Spleen (tissue), 11 donors: ENCODE results near the gene SPEM1. TPM values are rescaled to one million over a fixed set of nuclear protein-coding genes. Genes with fewer than 3 reads are reported as not detected.

Experiments
- DNase-seq: peaks from one replicate; pipeline ENCODE4 v3.0.0-alpha.2; 2020
- H3K27ac ChIP-seq, 8 donors: fragments of 200-600 bp; sonication (generic) in 7 of 8; 1 replicate in 4 of 8; 2 replicates in 4 of 8; pipeline versions ENCODE4 v1.5.0 to v1.8.0; 2016 to 2021; ENCODE audit warnings: inconsistent platforms in 4 of 8, mild to moderate bottlenecking in 4 of 8, moderate library complexity in 1 of 8
- H3K27me3 ChIP-seq, 7 donors: fragments of 200-600 bp; sonication (generic) in 6 of 7; replicated peaks in 1 of 7; 1 replicate in 4 of 7; 2 replicates in 3 of 7; pipeline versions ENCODE4 v1.5.0 to v1.8.0; 2016 to 2021; ENCODE audit warnings: inconsistent platforms in 3 of 7, mild to moderate bottlenecking in 1 of 7
- H3K36me3 ChIP-seq, 6 donors: fragments of 200-600 bp; sonication (generic) in 5 of 6; 1 replicate in 4 of 6; 2 replicates in 2 of 6; pipeline versions ENCODE4 v1.5.0 to v1.8.0; 2016 to 2021; ENCODE audit warnings: inconsistent platforms in 2 of 6
- H3K4me1 ChIP-seq, 6 donors: fragments of 200-600 bp; sonication (generic) in 5 of 6; 1 replicate in 3 of 6; 2 replicates in 3 of 6; pipeline versions ENCODE4 v1.5.0 to v1.8.0; 2016 to 2021; ENCODE audit warnings: inconsistent platforms in 3 of 6
- H3K4me3 ChIP-seq, 8 donors: fragments of 200-600 bp; sonication (generic) in 7 of 8; 1 replicate in 4 of 8; 2 replicates in 4 of 8; pipeline versions ENCODE4 v1.5.0 to v1.8.0; 2016 to 2021; ENCODE audit warnings: inconsistent platforms in 4 of 8, mild to moderate bottlenecking in 4 of 8, moderate library complexity in 2 of 8
- H3K9me3 ChIP-seq, 8 donors: fragments of 200-600 bp; sonication (generic) in 7 of 8; 1 replicate in 4 of 8; 2 replicates in 4 of 8; pipeline versions ENCODE4 v1.5.0 to v1.8.0; 2016 to 2021; ENCODE audit warnings: inconsistent platforms in 4 of 8
- POLR2A ChIP-seq, 3 donors: fragments of 450-650 bp; IDR thresholded peaks; one replicate each; pipeline ENCODE4 v1.5.1; 2017; ENCODE audit warnings: antibody characterized with exemption in 3 of 3, mild to moderate bottlenecking in 1 of 3
- POLR2AphosphoS5 ChIP-seq, 3 donors: sonication (generic); formaldehyde crosslinking; IDR thresholded peaks; one replicate each; pipeline ENCODE4 v1.5.1; 2017; ENCODE audit warnings: antibody characterized with exemption in 3 of 3
- WGBS, 5 donors: extraction: QIAGEN DNeasy Blood & Tissue Kit in 3 of 5; methylation state at CpG; one replicate each; pipeline versions ENCODE4 v1.1.5 to v1.1.7; 2013 to 2018; 5-methylcytosine and 5-hydroxymethylcytosine counted together
- intact Hi-C: fragments of 100-400 bp; cut with DNase I; formaldehyde crosslinking; loops from one replicate; pipeline ENCODE4 v1.15.0; 2023; ENCODE audit warnings: low total_unique reads
- polyA plus RNA-seq, 3 donors: library from polyadenylated mRNA; stranded (reverse); fragments of 200-250 nt; gene quantifications; one replicate each; pipeline ENCODE4 v1.2.1, GENCODE V29; 2013
- total RNA-seq, 7 donors: library from RNA; depleted of rRNA in 3 of 7; stranded (reverse); fragments of >200 nt in 3 of 7; fragmentation: NEBNext Ultra II Directional in 4 of 7; extraction: Animal tissue kit (Norgen Biotek cat#: 25700) in 4 of 7; gene quantifications; one replicate each; pipeline versions ENCODE4 v1.1.0 to v1.2.1, GENCODE V29; 2016 to 2021
- TF ChIP-seq, protein P1 (sequence below), 11 experiments: fragments of 200-600 bp in 7 of 11; fragments of 450-650 bp in 4 of 11; sonication (generic) in 4 of 11; IDR thresholded peaks in 8 of 11; conservative IDR thresholded peaks in 3 of 11; 1 replicate in 7 of 11; 2 replicates in 4 of 11; pipeline versions ENCODE4 v1.4.0 to v1.8.0; 2016 to 2021; ENCODE audit warnings: antibody characterized with exemption in 11 of 11, inconsistent platforms in 4 of 11, mild to moderate bottlenecking in 1 of 11
- donor health status: healthy with polysubstance abuse.
- donor health status: DM: no; HTN: no; CAD: no; lungs with moderate emphysema.
- donor health status: DM: no; HTN: no; CAD: no.
- donor health status: Bipolar disorder and iron deficiency.
- donor health status: healthy.
- donor health status: DM: no; HTN: no; CAD: no.
- donor health status: DM: yes; HTN: yes; CAD: no.

Gene SPEM1
- total and polyA plus RNA-seq, 10 donors, result not detected

DNA sequence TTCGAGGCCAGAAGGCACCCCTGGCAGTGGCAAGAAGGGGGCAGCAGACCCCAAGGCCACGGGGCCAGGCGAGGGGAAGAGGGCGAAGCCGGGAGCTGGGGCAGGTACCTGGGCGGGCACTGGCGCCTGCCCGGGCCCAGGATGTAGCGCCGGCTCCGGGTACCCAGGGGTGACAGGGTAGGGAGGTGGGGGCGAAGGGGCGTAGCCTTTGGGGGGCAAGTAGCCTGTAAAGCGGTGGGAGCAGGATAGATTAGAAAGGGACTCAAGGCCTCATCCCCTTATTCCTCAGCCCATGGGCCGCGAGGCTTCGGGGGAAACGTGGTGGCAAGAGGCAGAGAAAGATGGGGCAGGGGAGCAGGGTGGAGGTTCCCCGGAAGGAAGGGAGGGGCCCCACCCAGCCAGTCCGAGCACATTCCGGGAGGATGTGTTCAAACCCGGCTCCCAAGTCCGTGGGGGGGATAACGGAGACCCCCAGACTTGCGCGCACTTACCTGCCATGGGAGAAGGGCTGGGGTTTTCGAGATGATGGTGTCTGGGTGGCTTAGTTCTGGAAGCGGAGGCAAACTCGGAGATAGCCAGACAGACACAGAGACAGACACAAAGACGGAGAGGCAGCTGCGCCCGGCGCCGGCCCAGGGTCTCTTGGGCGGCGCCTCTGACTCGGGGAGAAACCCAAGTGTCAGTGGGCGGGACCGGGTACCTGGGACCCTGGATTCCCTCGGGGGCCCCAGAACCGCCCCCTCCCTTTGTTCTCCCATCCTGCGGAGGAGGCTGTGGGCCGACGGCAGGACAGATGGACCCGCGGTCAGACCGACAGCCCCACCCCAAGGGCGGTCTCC is 26.3 kb upstream of the SPEM1 start:
- Histone ChIP-seq H3K9me3 (no peaks in the 10 kb centered on the region), H3K4me1 (peaks cover 7 to 60% (median 42%) of the 10 kb centered on the region in 6 donors), H3K27ac (peak overlapping the region; percentile 66 to 98 (median 94)), H3K36me3 (peaks cover 0 to 44% (median 22%) of the 10 kb centered on the region in 6 donors), H3K4me3 (peak overlapping the region; percentile 77 to 94 (median 81)), H3K27me3 (no peaks in the 10 kb centered on the region)
- DNase-seq, result peak; percentile 84
- no peak for TF ChIP-seq POLR2A (IDR thresholded peaks at IDR 0.05)
- TF ChIP-seq POLR2AphosphoS5 (IDR thresholded peaks at IDR 0.05), result no peak
- TF ChIP-seq, protein P1, sequence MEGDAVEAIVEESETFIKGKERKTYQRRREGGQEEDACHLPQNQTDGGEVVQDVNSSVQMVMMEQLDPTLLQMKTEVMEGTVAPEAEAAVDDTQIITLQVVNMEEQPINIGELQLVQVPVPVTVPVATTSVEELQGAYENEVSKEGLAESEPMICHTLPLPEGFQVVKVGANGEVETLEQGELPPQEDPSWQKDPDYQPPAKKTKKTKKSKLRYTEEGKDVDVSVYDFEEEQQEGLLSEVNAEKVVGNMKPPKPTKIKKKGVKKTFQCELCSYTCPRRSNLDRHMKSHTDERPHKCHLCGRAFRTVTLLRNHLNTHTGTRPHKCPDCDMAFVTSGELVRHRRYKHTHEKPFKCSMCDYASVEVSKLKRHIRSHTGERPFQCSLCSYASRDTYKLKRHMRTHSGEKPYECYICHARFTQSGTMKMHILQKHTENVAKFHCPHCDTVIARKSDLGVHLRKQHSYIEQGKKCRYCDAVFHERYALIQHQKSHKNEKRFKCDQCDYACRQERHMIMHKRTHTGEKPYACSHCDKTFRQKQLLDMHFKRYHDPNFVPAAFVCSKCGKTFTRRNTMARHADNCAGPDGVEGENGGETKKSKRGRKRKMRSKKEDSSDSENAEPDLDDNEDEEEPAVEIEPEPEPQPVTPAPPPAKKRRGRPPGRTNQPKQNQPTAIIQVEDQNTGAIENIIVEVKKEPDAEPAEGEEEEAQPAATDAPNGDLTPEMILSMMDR (IDR thresholded peaks at IDR 0.05 in 8 of 11, conservative IDR thresholded peaks at IDR 0.05 in 3 of 11), result no peak
- 3 to 13% (median 7%) methylated on average over 29 to 48 of the region's 48 CpGs for whole genome bisulfite sequencing, 5 donors
- intact Hi-C loops, result no loop called here

DNA sequence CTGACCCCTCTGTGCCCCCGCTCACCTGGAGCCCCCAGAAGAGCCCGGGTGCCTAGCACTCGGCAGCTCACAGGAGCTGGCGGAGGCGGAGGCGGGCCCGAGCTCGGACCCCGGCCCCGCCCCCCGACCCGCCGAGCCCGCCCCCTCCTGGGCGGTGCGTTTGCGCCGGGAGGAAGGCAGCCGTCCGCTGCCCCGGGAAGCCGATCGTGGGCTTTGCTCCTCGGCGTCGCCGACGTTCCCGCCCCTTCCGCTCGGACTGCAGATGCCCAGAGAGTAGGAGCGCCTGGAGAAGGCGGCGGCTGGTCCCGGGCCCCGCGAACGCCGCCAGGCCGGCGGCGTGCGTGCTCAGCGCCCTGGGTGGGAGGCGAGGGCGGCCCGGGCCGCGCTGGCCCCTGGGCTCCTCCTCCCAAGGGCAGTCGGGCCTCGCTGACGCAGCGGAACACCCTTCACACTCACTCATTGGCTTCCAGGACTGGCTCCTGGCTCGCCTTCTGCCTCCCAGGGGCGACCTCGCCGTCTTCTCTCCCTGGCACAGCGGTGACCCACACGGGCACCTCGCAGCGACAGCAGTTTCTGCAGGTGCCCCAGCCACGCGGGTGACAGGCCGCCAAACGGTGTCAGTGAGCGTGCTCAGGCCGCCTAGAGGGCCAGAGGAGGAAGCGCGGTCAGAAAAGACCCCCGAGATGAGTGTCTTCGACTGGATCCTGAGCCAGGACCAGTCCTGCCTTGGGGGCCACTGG is 25.5 kb upstream of the SPEM1 start, which contains the start of gene PLSCR3:
Gene PLSCR3, minus strand, starts transcription at position 74 of the 740 bp plus-strand sequence. CDS start 415 bp downstream, outside the sequence.
- H3K36me3 ChIP-seq, result peaks cover 0 to 36% (median 14%) of the 10 kb centered on the region in 6 donors
- no peaks in the 10 kb centered on the region for H3K27me3 ChIP-seq
- peak within 1 kb of the TSS; percentile 77 to 94 (median 81) for H3K4me3 ChIP-seq
- peak; percentile 97 for DNase-seq
- TF ChIP-seq POLR2A (IDR thresholded peaks at IDR 0.05) (peak in 2 of 3 donors; percentile 69 to 84), POLR2AphosphoS5 (IDR thresholded peaks at IDR 0.05) (peak; percentile 96 to 97 (median 96))
- TF ChIP-seq, protein P1 (IDR thresholded peaks at IDR 0.05 in 8 of 11, conservative IDR thresholded peaks at IDR 0.05 in 3 of 11), result peak in 7 of 11 experiments; percentile 16 to 74 (median 52)
- intact Hi-C loops, result no loop called here
- WGBS, 5 donors, result 0 to 3% (median 1%) methylated on average over 18 to 71 of the region's 71 CpGs
- peak within 1 kb of the TSS; percentile 66 to 98 (median 94) for H3K27ac ChIP-seq
- H3K9me3 ChIP-seq, result no peaks in the 10 kb centered on the region
- peaks cover 7 to 55% (median 42%) of the 10 kb centered on the region in 6 donors for H3K4me1 ChIP-seq

DNA sequence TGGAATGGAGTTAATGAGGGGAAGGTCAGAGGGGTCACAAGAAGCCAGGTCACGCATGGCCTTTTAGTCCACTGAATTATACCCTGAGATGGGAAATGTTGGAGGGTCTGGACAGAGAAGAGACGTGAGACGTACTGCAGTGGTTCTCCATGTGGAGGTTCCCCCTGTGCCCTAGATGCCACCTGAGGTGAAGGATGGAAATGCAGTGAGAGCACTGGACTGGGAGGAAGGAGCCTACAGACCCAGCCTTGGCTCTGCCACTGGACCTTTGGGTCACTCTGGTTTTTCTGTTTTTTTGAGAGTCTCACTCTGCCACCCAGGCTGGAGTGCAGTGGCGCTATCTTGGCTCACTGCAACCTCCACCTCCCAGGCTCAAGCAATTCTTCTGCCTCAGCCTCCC is 24.0 kb upstream of the SPEM1 start:
- no peaks in the 10 kb centered on the region for H3K9me3 ChIP-seq
- H3K36me3 ChIP-seq, result peaks cover 0 to 21% (median under 1%) of the 10 kb centered on the region in 6 donors
- no peaks in the 10 kb centered on the region for H3K27me3 ChIP-seq
- intact Hi-C loops, result no loop called here
- peaks cover 7 to 40% (median 34%) of the 10 kb centered on the region in 6 donors for H3K4me1 ChIP-seq
- 89 to 94% (median 92%) methylated on average over 4 of the region's 4 CpGs for WGBS, 5 donors
- no peak for DNase-seq
- no peak overlapping the region for H3K4me3 ChIP-seq
- TF ChIP-seq, protein P1 (IDR thresholded peaks at IDR 0.05 in 8 of 11, conservative IDR thresholded peaks at IDR 0.05 in 3 of 11), result no peak
- TF ChIP-seq POLR2A (IDR thresholded peaks at IDR 0.05) (no peak), POLR2AphosphoS5 (IDR thresholded peaks at IDR 0.05) (no peak)
- no peak overlapping the region for H3K27ac ChIP-seq
